GM12875 (cell line): ENCODE results near the gene SCARF2.

Source experiments
- H3K4me3 ChIP-seq: one replicate; pipeline ENCODE4 v1.5.1; 2011; ENCODE audit warnings: low read depth, low read length, control low read depth
- CTCF ChIP-seq: IDR thresholded peaks from 2 replicates; pipeline ENCODE4 v1.5.1; 2011; ENCODE audit warnings: low read depth, mild to moderate bottlenecking, control low read depth, inconsistent platforms, low read length, moderate library complexity, borderline replicate concordance; ENCODE audit not compliant: insufficient read depth

The SCARF2 gene

GRCh38 chr22:20464912-20465758, 27.5 kb upstream of the SCARF2 start:
- no peak overlapping the region for H3K4me3 ChIP-seq
- no peak for TF ChIP-seq CTCF

- TF ChIP-seq CTCF = no peak
- no peak overlapping the region for H3K4me3 ChIP-seq
Measured at GRCh38 chr22:20464096-20464614, 26.5 kb upstream of the SCARF2 start.

GRCh38 chr22:20463324-20464095, 25.9 kb upstream of the SCARF2 start:
- no peak overlapping the region for H3K4me3 ChIP-seq
- TF ChIP-seq CTCF = no peak

- no peak overlapping the region for H3K4me3 ChIP-seq
- no peak for TF ChIP-seq CTCF
Measured at GRCh38 chr22:20459862-20460261, 22.2 kb upstream of the SCARF2 start.

- TF ChIP-seq CTCF = no peak
- H3K4me3 ChIP-seq = no peak overlapping the region
Measured at GRCh38 chr22:20459152-20459542, 21.5 kb upstream of the SCARF2 start.

GRCh38 chr22:20458530-20459151, 21.0 kb upstream of the SCARF2 start:
- TF ChIP-seq CTCF = no peak
- no peak overlapping the region for H3K4me3 ChIP-seq
